DLD1 (cell line): ENCODE measurements around the gene MDM4.
"Not testable (repeated sequence)": the region's sequence is repeated elsewhere in the genome, so short reads cannot be mapped to it uniquely, and the experiment has no call there.

Experiments used
- in situ Hi-C: cut with HindIII; loops from 2 replicates; pipeline ENCODE4 v1.10.0; 2017; ENCODE audit warnings: low sequenced_read_pairs

Gene MDM4

GRCh38 chr1:204558467-204558866 lies 42.3 kb downstream of the MDM4 start:
- in situ Hi-C loops = no loop called here

- in situ Hi-C loops = not testable (repeated sequence)
Measured at GRCh38 chr1:204560002-204560401, 43.8 kb downstream of the MDM4 start.

- in situ Hi-C loops = no loop called here
Measured at GRCh38 chr1:204560590-204561150, 44.5 kb downstream of the MDM4 start.

- in situ Hi-C loops = no loop called here
Measured at GRCh38 chr1:204562075-204562990, 46.1 kb downstream of the MDM4 start.

GRCh38 chr1:204563307-204563706 lies 47.1 kb downstream of the MDM4 start:
- in situ Hi-C loops = no loop called here

- in situ Hi-C loops = no loop called here
Measured at GRCh38 chr1:204563780-204564179, 47.6 kb downstream of the MDM4 start.

GRCh38 chr1:204564835-204565234 lies 48.6 kb downstream of the MDM4 start:
- in situ Hi-C loops = no loop called here

GRCh38 chr1:204565617-204566582 lies 49.7 kb downstream of the MDM4 start:
- in situ Hi-C loops = no loop called here

- in situ Hi-C loops = no loop called here
Measured at GRCh38 chr1:204566583-204566955, 50.4 kb downstream of the MDM4 start.

- in situ Hi-C loops = no loop called here
Measured at GRCh38 chr1:204567071-204567470, 50.9 kb downstream of the MDM4 start.

- in situ Hi-C loops = no loop called here
Measured at GRCh38 chr1:204568576-204569315, 52.5 kb downstream of the MDM4 start.

GRCh38 chr1:204569478-204569877 lies 53.3 kb downstream of the MDM4 start:
- in situ Hi-C loops = no loop called here

GRCh38 chr1:204570021-204570420 lies 53.8 kb downstream of the MDM4 start:
- in situ Hi-C loops = not testable (repeated sequence)

GRCh38 chr1:204571128-204571527 lies 54.9 kb downstream of the MDM4 start:
- in situ Hi-C loops = no loop called here

GRCh38 chr1:204571631-204572030 lies 55.4 kb downstream of the MDM4 start:
- in situ Hi-C loops = no loop called here

GRCh38 chr1:204572923-204573922 lies 57.0 kb downstream of the MDM4 start:
- in situ Hi-C loops = no loop called here

- in situ Hi-C loops = no loop called here
Measured at GRCh38 chr1:204574016-204574864, 58.0 kb downstream of the MDM4 start.

GRCh38 chr1:204574865-204575163 lies 58.6 kb downstream of the MDM4 start:
- in situ Hi-C loops = no loop called here
